Superior temporal gyrus (tissue), 1 donor: ENCODE results near the gene BHLHE41.
A peak's percentile ranks its signal among the peaks of the same experiment; 100 is the strongest.

ENCODE experiments used
- DNase-seq: peaks from one replicate; pipeline ENCODE4 v3.0.0-alpha.2; 2016; ENCODE audit errors: extremely low spot score

Gene BHLHE41

DNA sequence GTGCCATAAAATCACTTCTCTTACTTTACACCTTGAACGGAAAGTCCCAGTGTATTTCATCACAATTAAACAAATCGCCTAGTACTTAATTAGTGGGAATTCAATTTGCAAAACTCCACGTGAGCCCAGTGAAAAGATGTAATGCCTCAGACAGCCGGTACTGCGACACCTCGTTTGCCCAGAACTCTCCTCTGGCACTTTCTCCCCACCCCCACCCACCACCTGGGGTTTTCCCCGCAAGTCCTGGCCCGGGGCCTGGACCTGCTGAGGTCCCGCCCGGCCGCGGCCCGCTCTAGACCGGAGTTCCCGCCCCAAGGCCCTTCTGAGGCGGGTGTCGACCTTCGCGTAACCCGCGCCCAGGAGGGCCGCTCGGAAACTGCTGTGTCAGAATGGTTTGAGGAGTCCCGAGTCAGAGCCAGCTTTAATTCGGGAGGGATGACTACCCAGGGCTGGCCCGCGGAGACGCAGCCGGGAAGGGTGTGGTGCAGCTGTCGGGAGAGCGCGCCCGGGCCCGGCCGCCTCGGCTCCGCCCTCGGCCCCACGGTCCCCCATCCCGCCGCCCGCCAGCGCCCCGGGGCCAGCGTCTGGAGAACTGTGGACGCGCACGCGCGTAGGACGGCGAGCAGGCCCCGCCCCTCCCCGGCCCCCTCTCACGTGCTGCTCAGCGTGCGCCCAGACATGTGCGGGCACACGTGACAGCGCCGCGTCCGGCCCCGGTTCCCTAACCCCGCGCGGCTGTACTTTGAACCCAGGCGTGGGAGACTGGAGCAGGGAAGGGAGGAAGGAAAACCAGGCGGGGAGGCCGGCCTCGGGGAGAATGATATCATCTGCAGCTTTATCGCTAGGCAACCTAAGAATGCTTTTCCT, 10.8 kb downstream of the BHLHE41 start:
- DNase-seq: peak; percentile 89

GRCh38 chr12:26113181-26113654, 11.6 kb downstream of the BHLHE41 start:
- peak; percentile 68 for DNase-seq

DNA sequence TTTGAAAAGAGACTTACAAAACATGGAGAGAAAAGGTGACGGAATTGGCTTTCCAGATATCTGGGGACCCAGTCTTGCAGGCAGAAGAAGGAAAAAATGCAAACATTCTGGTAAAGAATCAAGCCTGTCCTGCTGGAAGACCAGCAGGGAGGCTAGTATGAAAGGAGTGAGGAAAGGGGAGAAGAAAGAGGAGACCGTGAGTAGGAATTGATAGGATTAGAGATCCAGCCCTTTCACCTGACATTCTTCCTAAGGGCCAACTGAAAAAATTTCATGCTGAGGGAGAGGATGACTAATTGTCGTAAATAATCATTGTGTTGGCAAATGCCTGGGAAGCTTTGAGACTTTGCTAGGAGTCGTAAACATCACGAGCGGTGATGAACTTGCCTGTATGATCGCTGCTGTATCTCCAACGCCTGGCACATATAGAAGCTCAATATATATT, 12.1 kb downstream of the BHLHE41 start:
- peak; percentile 32 for DNase-seq

GRCh38 chr12:26112232-26112631, 12.6 kb downstream of the BHLHE41 start:
- DNase-seq: no peak

DNA sequence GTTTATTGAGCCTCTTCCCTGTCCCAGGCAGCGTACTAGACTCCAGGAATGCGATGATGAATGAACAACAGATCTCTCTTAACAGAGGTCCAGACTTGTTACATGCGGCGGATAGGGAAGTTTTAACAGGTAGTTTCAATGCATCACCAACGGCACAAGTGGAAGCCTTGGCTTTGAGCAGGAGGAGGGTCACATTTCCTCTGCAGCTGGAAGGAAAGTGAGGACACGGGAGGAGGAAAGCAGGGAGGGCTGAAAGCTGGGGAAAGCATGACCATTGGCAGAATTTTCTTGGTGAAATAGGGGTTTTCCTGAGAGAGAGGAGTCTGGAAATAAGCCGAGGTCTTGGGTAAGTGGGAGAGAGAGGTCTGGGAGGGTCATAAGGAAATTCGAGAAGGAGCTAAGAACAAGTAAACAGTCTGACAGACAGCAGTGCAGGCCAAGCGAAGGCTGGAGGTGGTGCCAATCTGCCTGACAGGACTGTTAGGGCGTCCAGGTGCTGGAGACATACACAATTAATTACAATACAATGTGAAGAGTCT, 15.4 kb downstream of the BHLHE41 start:
- DNase-seq: no peak

DNA sequence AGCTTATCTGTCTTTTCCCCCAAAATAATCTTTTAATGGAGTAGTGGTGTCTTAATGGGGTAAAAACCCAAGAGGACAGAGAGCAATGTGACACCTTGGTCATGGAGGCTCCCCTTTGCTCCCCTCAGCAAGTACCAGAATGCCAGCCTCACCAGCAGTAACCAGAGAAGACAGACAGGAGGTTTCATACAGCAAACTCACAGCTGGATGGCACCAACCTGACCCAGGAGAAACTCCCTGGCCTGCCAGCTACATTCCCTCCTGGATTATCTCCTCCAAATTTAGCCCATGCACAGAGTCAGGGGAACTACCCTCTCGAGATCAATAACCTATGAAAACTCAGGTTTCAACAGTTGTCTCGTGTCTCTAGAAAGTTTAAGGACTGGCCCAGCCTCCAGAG, 15.9 kb downstream of the BHLHE41 start:
- DNase-seq: no peak

DNA sequence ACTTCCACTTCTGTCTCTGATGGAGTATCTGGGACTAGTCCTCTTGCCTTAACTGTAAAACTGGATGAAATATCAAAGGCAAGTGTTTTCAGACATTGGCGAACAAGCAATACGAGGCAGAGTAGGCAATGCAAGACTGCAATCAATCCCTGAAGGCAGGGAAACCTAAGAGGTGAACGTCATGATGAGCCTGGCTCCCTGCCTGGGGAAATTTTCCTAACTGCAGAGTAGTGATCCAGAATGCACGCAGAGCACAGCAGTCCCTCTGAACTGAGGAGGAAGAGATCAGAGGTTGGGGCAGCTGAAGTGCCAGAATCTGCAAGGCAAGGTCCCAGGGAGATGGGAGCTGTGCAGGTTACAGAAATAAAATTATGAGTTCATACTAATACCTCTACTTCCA, 18.5 kb downstream of the BHLHE41 start:
- DNase-seq: no peak

DNA sequence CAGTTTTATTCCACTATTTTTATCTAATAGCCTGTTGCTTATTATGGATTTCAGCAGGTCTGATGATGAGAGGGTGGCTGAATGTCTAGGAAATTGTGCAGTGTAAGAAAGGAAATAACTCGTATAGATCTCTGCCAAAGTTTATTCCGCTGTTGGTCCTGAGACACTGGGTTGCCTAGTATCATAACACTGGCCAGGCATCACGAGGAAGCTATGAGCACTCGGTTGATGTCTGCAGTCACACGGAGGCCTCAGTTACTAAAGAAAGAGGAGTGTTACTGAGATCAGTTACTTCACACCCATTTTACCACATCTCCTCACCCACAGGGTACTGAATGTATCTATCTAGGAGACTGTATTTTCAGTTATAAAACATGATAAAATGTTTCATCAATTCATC, 21.9 kb downstream of the BHLHE41 start:
- DNase-seq: no peak

DNA sequence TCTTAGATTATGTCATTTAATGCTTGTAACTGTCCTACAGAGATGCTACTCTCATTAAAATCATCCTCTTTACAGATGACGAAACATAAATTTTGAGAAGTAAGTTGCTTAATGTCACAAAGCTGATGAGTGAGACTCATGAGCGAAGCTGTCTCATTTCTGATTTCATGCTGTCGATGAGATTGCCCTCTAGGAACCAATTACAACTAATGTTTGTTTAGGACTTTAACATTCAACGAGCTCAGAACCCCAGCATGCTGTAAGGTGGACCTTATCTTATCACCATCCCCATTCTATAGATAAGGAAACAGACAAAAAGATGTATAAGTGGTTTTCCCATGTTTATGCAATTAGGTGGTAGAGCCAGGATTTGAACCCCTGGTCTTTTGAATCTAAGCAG, 23.1 kb downstream of the BHLHE41 start:
- DNase-seq: no peak

DNA sequence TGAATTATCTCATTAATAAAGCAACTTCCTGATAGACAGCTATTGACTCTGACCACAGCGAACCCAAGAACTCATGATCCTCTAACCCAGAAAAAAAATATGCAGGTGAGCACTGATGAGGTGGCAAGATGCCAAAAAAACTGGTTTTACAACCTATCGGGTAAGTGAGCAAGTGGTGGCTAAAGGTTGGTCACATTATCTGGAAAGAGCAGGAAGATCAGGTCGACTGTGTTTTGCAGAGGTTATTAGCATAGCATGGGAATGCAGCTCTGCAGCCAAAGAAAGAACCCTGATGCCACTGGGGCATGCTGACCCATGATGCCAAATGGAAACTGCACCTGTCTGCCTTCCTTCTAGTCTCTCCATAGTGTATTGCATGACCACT, 23.5 kb downstream of the BHLHE41 start:
- DNase-seq: no peak

DNA sequence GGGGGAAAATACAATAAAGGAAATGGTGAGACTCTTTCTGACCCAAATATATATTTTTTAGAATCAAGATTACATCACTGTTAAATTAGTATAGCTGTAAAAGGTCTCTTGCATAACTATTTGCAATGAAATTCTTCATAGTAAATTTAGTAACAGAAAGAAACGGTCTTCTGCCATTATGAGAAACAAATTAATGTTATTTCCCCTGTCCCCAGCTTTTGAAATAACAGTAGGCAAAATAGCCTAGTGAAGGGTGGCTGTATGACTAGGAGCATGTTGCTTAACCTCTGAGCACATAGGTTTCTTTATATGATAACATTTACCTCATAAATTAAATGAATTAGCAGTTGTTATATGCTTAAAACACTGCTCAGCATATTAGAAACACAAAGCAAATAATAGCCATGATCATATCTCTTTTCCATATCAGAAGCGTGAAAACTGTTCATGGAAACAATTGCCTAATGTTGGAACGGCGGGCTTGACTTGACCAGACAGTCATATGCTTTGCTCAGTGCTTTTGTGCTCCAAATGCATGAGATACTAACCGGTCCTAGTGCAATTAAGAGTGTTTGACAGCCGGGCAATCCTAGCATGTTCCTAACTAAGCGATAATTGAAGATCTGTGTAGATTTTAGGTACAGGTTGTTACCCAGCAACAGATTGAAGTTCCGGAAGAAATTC, 24.0 kb downstream of the BHLHE41 start:
- DNase-seq: no peak

DNA sequence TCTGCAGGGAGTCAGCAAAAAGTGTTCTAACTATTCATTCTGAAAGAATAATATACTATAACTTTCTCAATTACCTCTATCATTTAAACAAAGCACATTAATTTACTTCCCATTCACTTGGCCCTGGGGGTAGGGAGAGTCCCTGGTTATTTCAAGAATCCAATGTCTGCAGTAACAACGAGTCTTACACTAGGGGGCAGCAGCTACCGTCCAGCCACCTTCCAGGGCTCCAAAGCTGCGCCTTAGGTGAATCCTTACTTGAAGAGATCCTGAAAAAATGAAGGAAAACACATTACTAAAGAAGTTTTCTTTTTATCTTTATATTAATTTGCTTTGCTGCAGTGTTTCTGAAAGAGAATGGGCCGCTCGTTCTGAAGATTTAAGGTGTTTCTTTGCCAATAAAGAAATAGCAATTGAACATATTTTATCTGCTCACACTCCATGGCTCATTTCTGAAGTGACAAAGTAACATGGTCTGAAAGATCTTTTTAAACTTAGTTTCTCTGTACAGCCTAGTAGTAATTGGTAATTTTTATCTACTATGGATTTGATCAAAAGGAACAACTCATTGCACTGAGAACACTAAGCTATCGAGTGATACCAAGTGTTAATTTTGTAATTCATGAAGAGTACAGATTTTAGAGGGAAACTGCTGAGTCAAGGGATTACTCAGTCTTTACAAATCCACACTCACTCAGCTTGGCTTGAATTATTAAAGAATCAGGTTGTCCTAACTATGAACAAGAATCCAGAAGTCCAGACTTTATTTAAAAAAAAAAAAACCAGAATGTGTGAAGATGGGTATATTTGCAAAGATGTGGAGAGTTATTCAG, 27.6 kb downstream of the BHLHE41 start:
- DNase-seq: peak; percentile 95

GRCh38 chr12:26096036-26096435, 28.8 kb downstream of the BHLHE41 start:
- DNase-seq: no peak

- DNase-seq: no peak
Observed at GRCh38 chr12:26095186-26095585, 29.7 kb downstream of the BHLHE41 start.

DNA sequence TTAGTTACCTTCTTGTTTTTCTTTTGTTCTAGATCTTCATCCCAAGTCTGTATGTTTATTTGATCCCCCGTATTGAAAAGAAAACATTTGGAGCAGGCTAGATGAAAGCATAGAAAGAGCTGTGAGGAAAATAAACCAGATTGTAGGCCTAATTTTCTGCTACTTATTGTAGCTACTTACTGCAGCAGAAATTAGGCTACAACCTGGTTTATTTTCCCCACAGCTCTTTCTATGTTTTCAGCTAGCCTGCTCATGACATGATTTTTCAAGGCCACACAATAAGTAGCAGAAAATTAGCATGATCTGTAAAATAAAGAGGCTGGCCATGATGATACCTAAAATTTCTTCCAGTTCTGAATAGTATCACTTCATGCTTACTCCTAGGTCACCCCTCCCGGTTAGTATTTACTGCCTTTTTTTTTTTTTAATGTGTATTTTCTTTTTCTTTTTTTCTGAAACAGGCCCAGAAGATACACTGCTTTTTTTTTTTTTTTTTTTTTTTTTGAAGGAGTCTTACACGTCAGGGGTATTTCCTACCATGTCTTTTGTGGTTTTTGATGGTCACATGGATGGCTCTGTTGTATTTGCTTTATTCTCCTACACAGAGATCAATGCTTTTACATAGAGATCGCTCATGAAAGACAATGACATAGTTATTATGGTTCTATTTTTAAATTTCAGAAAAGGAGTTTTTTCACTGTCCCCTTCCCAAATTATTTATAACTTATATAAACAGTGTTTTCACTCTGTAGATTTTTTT, 32.3 kb downstream of the BHLHE41 start:
- DNase-seq: no peak

DNA sequence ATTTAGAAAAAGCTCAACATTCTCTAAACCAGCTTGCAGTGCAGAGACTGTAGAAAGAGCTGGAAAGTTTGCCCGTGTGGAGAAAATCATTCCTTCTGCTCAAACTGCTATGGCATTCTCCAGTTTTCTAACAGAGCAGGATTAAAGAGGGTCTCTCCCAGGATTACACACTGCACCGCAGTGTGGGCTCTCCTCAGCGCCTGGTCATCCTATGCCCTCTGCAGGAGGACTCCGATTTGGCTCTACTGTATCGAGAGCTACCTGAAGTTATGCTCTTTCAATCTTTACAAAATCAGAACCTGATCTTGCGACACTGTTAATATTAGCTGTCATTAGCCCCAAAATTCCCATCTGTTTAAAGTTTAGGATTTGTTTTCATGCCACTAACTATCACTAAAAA, 33.0 kb downstream of the BHLHE41 start:
- DNase-seq: peak; percentile 62

DNA sequence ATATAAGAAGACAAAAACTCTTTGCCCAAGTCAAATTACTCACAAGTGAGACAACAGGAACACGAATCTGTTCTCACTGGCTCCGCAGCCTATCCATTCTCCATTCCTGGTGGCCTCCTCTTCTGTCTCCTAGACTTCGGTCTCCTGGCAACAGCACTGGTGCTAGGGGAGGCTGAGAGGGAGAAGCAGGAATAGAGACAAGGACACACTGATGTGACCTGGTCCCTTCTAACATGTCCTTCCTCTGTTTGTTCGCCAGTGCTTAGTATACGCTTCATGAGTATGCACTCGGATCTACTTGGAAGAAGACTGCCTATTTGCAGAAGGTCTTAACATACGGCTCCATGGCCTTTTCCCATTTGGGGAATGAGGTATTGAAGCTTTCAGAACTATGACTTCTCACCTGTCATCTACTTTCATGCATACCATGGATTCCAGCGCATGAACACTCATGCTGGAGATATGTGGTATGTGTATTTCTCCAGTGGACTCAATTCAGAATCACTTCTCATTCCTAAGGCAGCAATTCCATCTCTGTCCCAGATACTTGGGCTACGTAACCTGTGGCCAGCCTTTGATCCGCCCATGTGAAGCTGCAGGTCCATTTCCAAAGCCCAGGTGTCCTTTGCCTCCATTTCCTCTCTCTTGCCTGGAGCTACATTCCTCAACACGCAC, 33.9 kb downstream of the BHLHE41 start:
- DNase-seq: no peak

GRCh38 chr12:26088998-26089397, 35.8 kb downstream of the BHLHE41 start:
- DNase-seq: no peak

GRCh38 chr12:26086936-26087335, 37.9 kb downstream of the BHLHE41 start:
- no peak for DNase-seq

DNA sequence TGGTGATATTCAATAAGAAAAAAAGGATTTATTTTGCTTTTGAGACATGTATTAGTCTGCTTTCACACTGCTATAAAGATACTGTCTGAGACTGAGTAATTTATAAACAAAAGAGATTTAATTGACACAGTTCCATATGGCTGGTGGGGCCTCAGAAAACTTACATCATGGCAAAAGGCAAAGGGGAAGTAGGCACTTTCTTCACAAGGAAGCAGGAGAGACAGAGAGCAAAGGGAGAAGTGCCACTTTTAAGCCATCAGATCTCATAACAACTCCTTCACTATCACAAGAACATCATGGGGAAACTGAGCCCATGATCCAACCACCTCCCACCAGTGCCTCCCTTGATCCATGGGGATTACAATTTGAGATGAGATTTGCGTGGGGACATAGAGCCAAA, 43.9 kb downstream of the BHLHE41 start:
- DNase-seq: no peak
